SU-DHL-6 (cell line): ENCODE measurements around the gene MACF1.

ENCODE experiments used
- H2AFZ ChIP-seq: fragments of 200-600 bp; sonication (generic); 2 replicates; pipeline ENCODE4 v1.6.1; 2014; ENCODE audit warnings: low read depth, mild to moderate bottlenecking, moderate library complexity, mixed read lengths, antibody characterized with exemption, low read length; ENCODE audit not compliant: severe bottlenecking
- H3F3A ChIP-seq: fragments of 200-600 bp; shearing (Covaris generic); 2 replicates; pipeline ENCODE4 v1.6.0; 2016; ENCODE audit warnings: antibody characterized with exemption, mild to moderate bottlenecking; ENCODE audit not compliant: insufficient read depth
- H3K27ac ChIP-seq: fragments of 200-600 bp; sonication (generic); 2 replicates; pipeline ENCODE4 v1.5.1; 2016; ENCODE audit warnings: low read depth, mild to moderate bottlenecking, low read length, moderate library complexity, mixed read lengths
- H3K27me3 ChIP-seq: fragments of 200-600 bp; sonication (generic), shearing (Covaris generic); 2 replicates; pipeline ENCODE4 v1.6.0; 2014; ENCODE audit warnings: mild to moderate bottlenecking, low read length
- H3K36me3 ChIP-seq: fragments of 200-600 bp; sonication (generic); 2 replicates; pipeline ENCODE4 v1.6.1; 2014; ENCODE audit warnings: mild to moderate bottlenecking, low read length, mixed read lengths
- H3K4me2 ChIP-seq: fragments of 300-600, 200-600 bp; shearing (Covaris generic), sonication (generic); 2 replicates; pipeline ENCODE4 v1.6.0; 2014; ENCODE audit warnings: low read length, low read depth, mild to moderate bottlenecking; ENCODE audit not compliant: poor library complexity, severe bottlenecking
- H3K4me3 ChIP-seq: fragments of 200-600 bp; sonication (generic); 2 replicates; pipeline ENCODE4 v1.5.1; 2014; ENCODE audit warnings: antibody characterized with exemption, low read length, mild to moderate bottlenecking, mixed read lengths; ENCODE audit not compliant: insufficient read depth, poor library complexity, severe bottlenecking
- H3K79me2 ChIP-seq: fragments of 200-600 bp; sonication (generic); 2 replicates; pipeline ENCODE4 v1.6.1; 2014; ENCODE audit warnings: mild to moderate bottlenecking, low read length, moderate library complexity; ENCODE audit not compliant: insufficient read depth
- H3K9ac ChIP-seq: fragments of 200-600 bp; sonication (generic); 2 replicates; pipeline ENCODE4 v1.7.0; 2014; ENCODE audit warnings: mild to moderate bottlenecking, low read length
- H3K9me2 ChIP-seq: fragments of 200-600 bp; sonication (generic); replicated peaks from 2 replicates; pipeline ENCODE4 v1.6.1; 2014; ENCODE audit warnings: low read length; ENCODE audit not compliant: insufficient read depth
- H3K9me3 ChIP-seq: fragments of 200-600 bp; sonication (generic); 2 replicates; pipeline ENCODE4 v1.6.1; 2014; ENCODE audit warnings: low read length, mixed read lengths; ENCODE audit not compliant: insufficient read depth
- H4K20me1 ChIP-seq: fragments of 200-600 bp; sonication (generic); 2 replicates; pipeline ENCODE4 v1.6.1; 2014; ENCODE audit warnings: low read depth, mild to moderate bottlenecking, antibody characterized with exemption, low read length, moderate library complexity, mixed read lengths
- CTCF ChIP-seq: fragments of 200-600 bp; sonication (generic); IDR thresholded peaks from one replicate; pipeline ENCODE4 v1.5.1; 2017; ENCODE audit warnings: antibody characterized with exemption, mild to moderate bottlenecking, low read length, moderate library complexity; ENCODE audit not compliant: insufficient read depth, poor library complexity, severe bottlenecking
- EZH2phosphoT487 ChIP-seq: fragments of 200-600 bp; sonication (generic), shearing (Covaris generic); conservative IDR thresholded peaks from 2 replicates; pipeline ENCODE4 v1.6.1; 2018; ENCODE audit warnings: mild to moderate bottlenecking, antibody characterized with exemption, low read length, moderate library complexity, mixed read lengths

Gene MACF1

DNA sequence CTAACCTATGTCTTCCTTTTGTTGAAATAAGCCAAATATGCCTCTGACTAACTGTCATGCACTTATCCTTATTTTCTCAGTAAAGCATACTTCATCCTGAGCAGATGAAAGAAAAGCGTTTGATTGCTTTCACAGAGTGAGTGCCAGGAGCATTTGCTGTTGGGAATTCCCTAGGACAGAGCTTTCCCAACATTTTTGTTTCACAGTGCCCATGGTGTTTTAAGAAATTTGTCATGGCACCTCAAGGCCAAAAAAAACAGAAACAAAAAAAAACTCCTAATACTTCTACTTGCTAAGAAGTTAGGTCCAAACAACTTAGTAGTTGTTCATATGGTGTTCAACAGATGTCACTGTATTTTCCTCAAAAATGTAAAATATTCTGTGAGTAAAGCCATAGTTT lies 166.1 kb downstream of the MACF1 start:
- Histone ChIP-seq H3K36me3 (peaks cover 27% of the 10 kb centered on the region; the same call in 1 of the 2 replicates), H3K79me2 (no peaks in the 10 kb centered on the region), H3K4me2 (no peak overlapping the region), H3F3A (no peaks in the 10 kb centered on the region), H3K27ac (no peak overlapping the region), H4K20me1 (no peaks in the 10 kb centered on the region), H3K27me3 (no peaks in the 10 kb centered on the region), H3K9me2 (no peaks in the 10 kb centered on the region), H3K9me3 (no peaks in the 10 kb centered on the region), H2AFZ (no peak overlapping the region), H3K4me3 (no peak overlapping the region), H3K9ac (no peak overlapping the region)
- TF ChIP-seq EZH2phosphoT487: no peak
- TF ChIP-seq CTCF: no peak

- H2AFZ ChIP-seq: no peak overlapping the region
- no peak overlapping the region for H3K4me3 ChIP-seq
- no peaks in the 10 kb centered on the region for H3K9me3 ChIP-seq
- H3K79me2 ChIP-seq: no peaks in the 10 kb centered on the region
- no peak overlapping the region for H3K27ac ChIP-seq
- no peaks in the 10 kb centered on the region for H3K27me3 ChIP-seq
- H4K20me1 ChIP-seq: no peaks in the 10 kb centered on the region
- no peaks in the 10 kb centered on the region for H3F3A ChIP-seq
- H3K9ac ChIP-seq: no peak overlapping the region
- H3K4me2 ChIP-seq: no peak overlapping the region
- H3K9me2 ChIP-seq: no peaks in the 10 kb centered on the region
- peaks cover 27% of the 10 kb centered on the region; the same call in 1 of the 2 replicates for H3K36me3 ChIP-seq
- no peak for TF ChIP-seq EZH2phosphoT487
- no peak for TF ChIP-seq CTCF
Measured at GRCh38 chr1:39372105-39372504, 167.6 kb downstream of the MACF1 start.

DNA sequence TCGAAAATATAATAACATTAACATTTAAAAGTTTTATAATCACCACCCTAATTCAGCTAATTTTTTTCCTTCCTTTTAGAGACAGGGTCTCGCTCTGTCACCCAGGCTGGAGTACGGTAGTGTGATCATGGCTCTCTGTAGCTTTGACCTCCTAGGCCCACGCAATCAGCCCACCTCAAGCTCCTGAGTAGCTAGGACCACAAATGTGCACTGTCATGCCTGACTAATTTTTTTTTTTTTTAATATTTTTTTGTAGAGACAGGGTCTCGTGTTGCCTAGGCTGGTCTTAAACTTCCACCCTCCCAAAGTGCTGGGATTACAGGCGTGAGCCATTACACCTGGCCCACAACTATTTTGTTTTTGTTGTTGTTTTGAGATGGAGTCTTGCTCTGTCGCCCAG lies 172.2 kb downstream of the MACF1 start:
- no peak overlapping the region for H3K4me2 ChIP-seq
- no peak overlapping the region for H3K9ac ChIP-seq
- no peaks in the 10 kb centered on the region for H3K79me2 ChIP-seq
- H4K20me1 ChIP-seq: no peaks in the 10 kb centered on the region
- no peak for TF ChIP-seq CTCF
- no peak for TF ChIP-seq EZH2phosphoT487
- H3K9me3 ChIP-seq: no peaks in the 10 kb centered on the region
- H3K9me2 ChIP-seq: no peaks in the 10 kb centered on the region
- no peaks in the 10 kb centered on the region for H3K27me3 ChIP-seq
- H3K4me3 ChIP-seq: no peak overlapping the region
- no peak overlapping the region for H3K27ac ChIP-seq
- H3F3A ChIP-seq: no peaks in the 10 kb centered on the region
- H3K36me3 ChIP-seq: peaks cover 32% of the 10 kb centered on the region
- no peak overlapping the region for H2AFZ ChIP-seq
